Measurements from ENCODE around the gene STON2.
"Not testable (repeated sequence)": the region's sequence is repeated elsewhere in the genome, so short reads cannot be mapped to it uniquely, and the experiment has no call there.

The STON2 gene

DNA sequence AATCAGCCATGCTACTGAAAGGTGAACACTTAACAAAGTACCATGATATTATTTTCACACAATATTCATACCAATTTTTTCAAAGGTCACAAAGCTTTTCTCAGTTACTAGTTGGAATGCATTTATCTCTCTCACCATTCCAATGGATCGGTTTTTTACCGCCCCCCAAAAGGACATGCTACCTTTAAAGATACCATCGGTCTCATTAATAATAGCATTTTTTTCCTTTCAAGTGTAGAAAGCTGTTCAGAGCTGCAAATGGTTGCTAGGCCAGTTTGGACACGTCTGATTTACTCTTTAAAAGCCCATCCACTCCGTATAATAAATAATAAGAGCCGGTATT lies 34.9 kb upstream of the STON2 start:
- H3K9me3 ChIP-seq: no peaks in the 10 kb centered on the region
- no peak for DNase-seq
- H3K36me3 ChIP-seq: no peaks in the 10 kb centered on the region
- peaks cover 8% of the 10 kb centered on the region for H3K4me1 ChIP-seq
- H3K4me3 ChIP-seq (ENCODE audit: low read depth, low read length): peak overlapping the region; percentile 92
- TF ChIP-seq CTCF (IDR thresholded peaks at IDR 0.05; ENCODE audit: low read depth, low read length): no peak
- H3K27me3 ChIP-seq: no peaks in the 10 kb centered on the region

DNA sequence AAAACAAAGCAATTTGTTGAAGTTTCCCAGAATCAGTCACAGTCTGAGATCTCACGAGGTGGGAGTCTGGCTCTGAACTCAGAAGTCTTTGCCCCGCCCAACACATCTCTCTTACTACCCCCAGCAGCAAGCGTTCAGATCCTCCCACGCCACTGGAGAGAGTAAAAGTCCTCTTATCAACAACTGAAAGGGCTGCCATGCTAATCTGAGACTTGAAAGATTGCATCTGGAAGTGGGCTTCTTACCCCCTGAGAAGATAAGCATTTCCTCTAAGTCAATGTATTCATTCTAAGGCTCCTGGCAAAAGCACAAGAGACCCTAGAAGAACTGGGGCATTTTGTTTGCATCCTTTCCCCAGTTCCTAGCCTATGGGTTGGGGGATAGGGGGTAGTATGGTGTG lies 34.1 kb upstream of the STON2 start:
- no peak for DNase-seq
- Histone ChIP-seq H3K36me3 (no peaks in the 10 kb centered on the region), H3K4me1 (peaks cover 8% of the 10 kb centered on the region), H3K4me3 (ENCODE audit: low read depth, low read length) (peak overlapping the region; percentile 19; the same call in 1 of the 2 replicates), H3K9me3 (no peaks in the 10 kb centered on the region), H3K27me3 (no peaks in the 10 kb centered on the region)
- TF ChIP-seq CTCF (IDR thresholded peaks at IDR 0.05; ENCODE audit: low read depth, low read length): no peak

DNA sequence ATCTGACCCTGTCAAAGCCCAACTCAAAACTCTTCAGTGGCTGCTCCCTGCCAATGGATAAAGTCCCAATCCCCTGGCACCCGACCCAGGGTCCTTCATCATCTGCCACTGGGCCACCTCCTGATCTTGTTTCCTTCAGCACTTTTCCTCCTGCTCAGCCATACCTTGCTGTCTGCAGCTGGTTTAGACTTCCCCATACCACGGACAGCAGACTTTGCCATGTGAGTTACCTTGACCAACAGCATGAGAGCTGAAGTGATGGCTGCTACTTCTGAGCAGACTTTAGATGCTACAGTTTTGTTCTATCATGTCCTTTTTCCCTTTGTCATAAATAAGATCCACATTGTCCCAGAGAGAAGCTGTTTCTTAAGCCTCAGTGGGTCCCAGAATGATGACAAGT lies 33.3 kb upstream of the STON2 start:
- Histone ChIP-seq H3K27me3 (no peaks in the 10 kb centered on the region), H3K36me3 (no peaks in the 10 kb centered on the region), H3K9me3 (no peaks in the 10 kb centered on the region), H3K4me1 (peaks cover 14% of the 10 kb centered on the region), H3K4me3 (ENCODE audit: low read depth, low read length) (no peak overlapping the region)
- DNase-seq: no peak
- no peak for TF ChIP-seq CTCF (IDR thresholded peaks at IDR 0.05; ENCODE audit: low read depth, low read length)

DNA sequence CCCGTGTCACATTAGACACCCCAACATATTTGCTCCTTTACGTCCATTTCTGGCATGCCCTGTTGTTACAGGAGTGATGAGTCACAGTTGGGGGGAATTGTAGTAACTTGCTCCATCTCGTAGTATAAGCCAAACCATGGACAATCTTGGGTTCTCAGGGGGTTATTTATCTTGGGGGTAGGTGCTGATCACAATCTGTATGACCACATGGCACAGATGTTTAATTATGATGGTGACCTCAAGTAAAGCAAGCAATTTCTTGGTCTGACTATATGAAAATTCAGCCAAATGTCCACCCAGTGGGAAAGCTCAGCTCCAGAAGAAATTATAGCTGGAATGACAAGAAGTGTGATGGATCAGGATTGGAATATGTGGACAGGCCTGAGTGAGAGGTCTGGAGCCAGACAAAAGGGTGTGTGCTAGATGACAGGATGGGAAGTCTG lies 32.1 kb upstream of the STON2 start:
- H3K4me1 ChIP-seq: peaks cover 21% of the 10 kb centered on the region
- no peak for TF ChIP-seq CTCF (IDR thresholded peaks at IDR 0.05; ENCODE audit: low read depth, low read length)
- DNase-seq: no peak
- no peaks in the 10 kb centered on the region for H3K9me3 ChIP-seq
- no peaks in the 10 kb centered on the region for H3K36me3 ChIP-seq
- no peak overlapping the region for H3K4me3 ChIP-seq (ENCODE audit: low read depth, low read length)
- no peaks in the 10 kb centered on the region for H3K27me3 ChIP-seq

- H3K4me3 ChIP-seq (ENCODE audit: low read depth, low read length): no peak overlapping the region
- DNase-seq: no peak
- peaks cover 11% of the 10 kb centered on the region for H3K36me3 ChIP-seq
- TF ChIP-seq CTCF (IDR thresholded peaks at IDR 0.05; ENCODE audit: low read depth, low read length): no peak
- H3K4me1 ChIP-seq: peaks cover 34% of the 10 kb centered on the region
- H3K27me3 ChIP-seq: no peaks in the 10 kb centered on the region
- no peaks in the 10 kb centered on the region for H3K9me3 ChIP-seq
Measured at GRCh38 chr14:81430235-81430634, 30.1 kb upstream of the STON2 start.

DNA sequence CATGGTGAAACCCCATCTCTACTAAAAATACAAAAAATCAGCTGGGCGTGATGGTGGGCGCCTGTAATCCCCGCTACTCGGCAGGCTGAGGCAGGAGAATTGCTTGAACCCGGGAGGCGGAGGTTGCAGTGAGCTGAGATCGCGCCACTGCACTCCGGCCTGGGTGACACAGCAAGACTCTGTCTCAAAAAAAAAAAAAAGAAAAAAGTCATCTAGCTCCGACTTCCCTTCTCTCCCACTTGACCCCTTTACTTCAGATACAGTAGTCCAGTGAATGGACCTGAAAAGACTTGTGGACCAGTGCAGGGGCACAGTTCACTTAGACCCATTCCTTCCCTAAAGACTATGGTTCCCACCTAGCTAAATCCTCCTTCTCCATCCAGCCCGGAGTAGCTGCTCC lies 29.6 kb upstream of the STON2 start:
- Histone ChIP-seq H3K36me3 (peaks cover 16% of the 10 kb centered on the region), H3K4me1 (peaks cover 36% of the 10 kb centered on the region)
- H3K27me3 ChIP-seq; DNase-seq; H3K9me3 ChIP-seq; H3K4me3 ChIP-seq (ENCODE audit: low read depth, low read length): not testable (repeated sequence)

DNA sequence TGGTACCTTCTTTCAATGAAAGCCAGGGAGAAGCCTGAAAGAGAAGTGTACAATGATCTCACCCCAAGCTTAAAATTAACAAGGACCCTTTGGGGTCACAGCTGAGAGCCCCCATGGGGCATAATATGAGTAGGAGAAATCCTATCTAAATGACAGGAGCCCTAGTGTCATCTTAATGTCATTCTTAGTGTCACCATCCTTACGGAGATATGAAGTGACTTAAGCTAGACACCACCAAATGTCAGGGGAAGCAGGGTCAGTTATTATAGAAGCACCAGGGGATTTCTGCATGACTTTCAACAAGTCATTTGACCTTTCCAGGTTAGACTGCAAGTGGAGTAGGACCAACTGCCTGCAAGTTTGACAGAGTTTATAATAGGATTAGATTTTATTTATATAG lies 28.9 kb upstream of the STON2 start:
- DNase-seq: no peak
- H3K4me3 ChIP-seq (ENCODE audit: low read depth, low read length): no peak overlapping the region
- H3K9me3 ChIP-seq: no peaks in the 10 kb centered on the region
- H3K36me3 ChIP-seq: peaks cover 19% of the 10 kb centered on the region
- H3K27me3 ChIP-seq: no peaks in the 10 kb centered on the region
- H3K4me1 ChIP-seq: peaks cover 38% of the 10 kb centered on the region
- TF ChIP-seq CTCF (IDR thresholded peaks at IDR 0.05; ENCODE audit: low read depth, low read length): no peak

Data from BE2C (cell line).